PC-9 (cell line): Measurements from ENCODE around the gene C10orf71. TPM values are rescaled to one million over a fixed set of nuclear protein-coding genes. Genes with fewer than 3 reads are reported as not detected.

Experiments
- BruUV-seq: library from RNA; stranded (reverse); fragments of 400-500 nt; replicated peaks from 2 replicates; lab custom pipeline; 2021; lab: Mats Ljungman, UMichigan
- CTCF ChIA-PET: fragments of 300-600 bp; sonication (Branson Sonifier 250); formaldehyde crosslinking; loops from one replicate; lab custom pipeline; 2022; ENCODE audit warnings: antibody characterized with exemption; lab: Charles Lee
- POLR2A ChIA-PET: fragments of 300-600 bp; sonication (Branson Sonifier 250); formaldehyde crosslinking; loops from one replicate; lab custom pipeline; 2022; ENCODE audit warnings: antibody characterized with exemption; ENCODE audit not compliant: unreplicated experiment; lab: Charles Lee
- DNase-seq, 2 experiments: peaks; one replicate each; pipeline versions ENCODE4 v3.0.0 to v3.0.0-alpha.2; 2015 to 2022; ENCODE audit warnings: mixed read lengths in 1 of 2
- H2AFZ ChIP-seq: fragments of 200-600 bp; sonication (generic); 2 replicates; pipeline ENCODE4 v1.8.1; 2017; ENCODE audit warnings: antibody characterized with exemption
- H3F3A ChIP-seq: fragments of 200-600 bp; sonication (generic); 2 replicates; pipeline ENCODE4 v1.8.1; 2017; ENCODE audit warnings: antibody characterized with exemption, mild to moderate bottlenecking, low read depth; ENCODE audit not compliant: insufficient read depth
- H3K27ac ChIP-seq: fragments of 200-600 bp; sonication (generic); 2 replicates; pipeline ENCODE4 v1.6.1; 2016; ENCODE audit warnings: mixed run types
- H3K27me3 ChIP-seq: fragments of 200-600 bp; sonication (generic); 2 replicates; pipeline ENCODE4 v1.6.1; 2016; ENCODE audit warnings: low read depth, mixed run types; ENCODE audit not compliant: insufficient read depth
- H3K36me3 ChIP-seq: fragments of 200-600 bp; sonication (generic); 2 replicates; pipeline ENCODE4 v1.6.1; 2016; ENCODE audit warnings: low read depth, mixed run types
- H3K4me1 ChIP-seq: fragments of 200-600 bp; sonication (generic); replicated peaks from 2 replicates; pipeline ENCODE4 v1.6.1; 2016; ENCODE audit warnings: mixed run types; ENCODE audit not compliant: insufficient read depth
- H3K4me2 ChIP-seq: fragments of 200-600 bp; sonication (generic); 2 replicates; pipeline ENCODE4 v1.6.1; 2017; ENCODE audit warnings: mixed run types
- H3K4me3 ChIP-seq: fragments of 200-600 bp; sonication (generic); 2 replicates; pipeline ENCODE4 v1.6.1; 2016; ENCODE audit warnings: mixed run types
- H3K79me2 ChIP-seq: fragments of 200-600 bp; sonication (generic); 2 replicates; pipeline ENCODE4 v1.6.1; 2017; ENCODE audit warnings: low read depth, mixed run types
- H3K9me2 ChIP-seq: fragments of 200-600 bp; sonication (generic); 2 replicates; pipeline ENCODE4 v1.8.1; 2017; ENCODE audit warnings: mild to moderate bottlenecking; ENCODE audit not compliant: insufficient read depth
- H3K9me3 ChIP-seq: fragments of 200-600 bp; sonication (generic); 2 replicates; pipeline ENCODE4 v1.8.1; 2016; ENCODE audit warnings: low read depth; ENCODE audit not compliant: insufficient read depth
- H4K20me1 ChIP-seq: fragments of 200-600 bp; sonication (generic); 2 replicates; pipeline ENCODE4 v1.8.1; 2017; ENCODE audit not compliant: insufficient read depth
- CTCF ChIP-seq: fragments of 200-600 bp; sonication (generic); conservative IDR thresholded peaks from 2 replicates; pipeline ENCODE4 v1.6.1; 2017; ENCODE audit warnings: mixed run types, antibody characterized with exemption, mild to moderate bottlenecking, moderate library complexity
- EZH2 ChIP-seq: fragments of 200-600 bp; sonication (generic); IDR thresholded peaks from 2 replicates; pipeline ENCODE4 v1.8.0; 2017; ENCODE audit warnings: antibody characterized with exemption, low read depth
- intact Hi-C: fragments of 100-400 bp; cut with micrococcal nuclease; formaldehyde crosslinking; loops from one replicate; pipeline ENCODE4 v1.10.0; 2022; ENCODE audit not compliant: unreplicated experiment
- total RNA-seq: library from RNA; stranded (reverse); gene quantifications from 2 replicates; pipeline ENCODE4 v1.2.3, GENCODE V29; 2021

The C10orf71 gene
- total RNA-seq, 1 experiment from 2014 or later, result not detected

GRCh38 chr10:49353026-49353894 lies 54.3 kb downstream of the C10orf71 start:
- Histone ChIP-seq H3K4me1 (no peaks in the 10 kb centered on the region), H3F3A (no peaks in the 10 kb centered on the region), H3K79me2 (no peaks in the 10 kb centered on the region), H3K36me3 (no peaks in the 10 kb centered on the region), H3K27ac (no peak overlapping the region), H3K4me2 (no peak overlapping the region), H2AFZ (no peak overlapping the region), H3K9me2 (peaks cover 5% of the 10 kb centered on the region; the same call in 1 of the 2 replicates), H3K27me3 (peaks cover 39% of the 10 kb centered on the region; the same call in 1 of the 2 replicates), H3K4me3 (no peak overlapping the region), H4K20me1 (no peaks in the 10 kb centered on the region; the same call in 1 of the 2 replicates), H3K9me3 (0 out of 2 replicates have a peak, but pooled peaks cover 3% of the 10 kb centered on the region)
- DNase-seq, result no peak
- no TSS peak for BruUV-seq
- intact Hi-C loops, result no loop called here
- ChIA-PET CTCF (no interaction called here), POLR2A (no interaction called here)
- TF ChIP-seq EZH2 (no peak), CTCF (no peak)

- Histone ChIP-seq H3K27me3 (peaks cover 39% of the 10 kb centered on the region; the same call in 1 of the 2 replicates), H3K27ac (no peak overlapping the region), H3K36me3 (no peaks in the 10 kb centered on the region), H3K9me2 (peaks cover 5% of the 10 kb centered on the region; the same call in 1 of the 2 replicates), H4K20me1 (no peaks in the 10 kb centered on the region; the same call in 1 of the 2 replicates), H3K4me2 (no peak overlapping the region), H3K4me3 (no peak overlapping the region), H3K79me2 (no peaks in the 10 kb centered on the region), H3K9me3 (0 out of 2 replicates have a peak, but pooled peaks cover 3% of the 10 kb centered on the region), H2AFZ (no peak overlapping the region), H3F3A (no peaks in the 10 kb centered on the region), H3K4me1 (no peaks in the 10 kb centered on the region)
- intact Hi-C loops, result no loop called here
- no peak for DNase-seq
- POLR2A ChIA-PET, result no interaction called here
- no TSS peak for BruUV-seq
- TF ChIP-seq EZH2 (no peak), CTCF (no peak)
- CTCF ChIA-PET, result no interaction called here
These were observed 55.1 kb downstream of the C10orf71 start for GRCh38 chr10:49353895-49354566.

- Histone ChIP-seq H3K4me2 (no peak overlapping the region), H3K79me2 (no peaks in the 10 kb centered on the region), H3K36me3 (no peaks in the 10 kb centered on the region), H3K27me3 (peaks cover 39% of the 10 kb centered on the region; the same call in 1 of the 2 replicates), H3K4me1 (no peaks in the 10 kb centered on the region), H3K4me3 (no peak overlapping the region), H2AFZ (no peak overlapping the region), H4K20me1 (no peaks in the 10 kb centered on the region; the same call in 1 of the 2 replicates), H3K27ac (no peak overlapping the region), H3F3A (no peaks in the 10 kb centered on the region), H3K9me2 (peaks cover 5% of the 10 kb centered on the region; the same call in 1 of the 2 replicates), H3K9me3 (0 out of 2 replicates have a peak, but pooled peaks cover 3% of the 10 kb centered on the region)
- DNase-seq, result no peak
- intact Hi-C loops, result no loop called here
- TF ChIP-seq EZH2, result no peak
- POLR2A ChIA-PET, result no interaction called here
- BruUV-seq, result no TSS peak
- CTCF ChIA-PET, result no interaction called here
These were observed 55.6 kb downstream of the C10orf71 start for GRCh38 chr10:49354593-49354992.
